ENCODE data around the gene OR10T2. TPM values are rescaled to one million over a fixed set of nuclear protein-coding genes. Genes with fewer than 3 reads are reported as not detected.

The OR10T2 gene
- total RNA-seq, 1 experiment from 2014 or later = not detected

Other genes starting within 250 kb of the OR10T2 start
- 0.79 and 1.3 TPM in 2 replicates for gene CD1D, start 218.6 kb downstream of the OR10T2 start, total RNA-seq (2021)
- not detected in 2 replicates for gene CD1A, start 145.0 kb downstream of the OR10T2 start, total RNA-seq (2021)
- not detected in 2 replicates for gene CD1C, start 109.5 kb downstream of the OR10T2 start, total RNA-seq (2021)
- gene CD1B, start 67.9 kb downstream of the OR10T2 start, total RNA-seq (2021) = not detected in 2 replicates
- gene CD1E, start 45.6 kb downstream of the OR10T2 start, total RNA-seq (2021) = not detected in 2 replicates
- not detected in 2 replicates for gene OR10K2, start 26.8 kb upstream of the OR10T2 start, total RNA-seq (2021)
- gene OR10K1, start 62.4 kb upstream of the OR10T2 start, total RNA-seq (2021) = not detected in 2 replicates
- gene OR10R2, start 72.8 kb upstream of the OR10T2 start, total RNA-seq (2021) = not detected in 2 replicates
- gene OR6Y1, start 154.9 kb upstream of the OR10T2 start, total RNA-seq (2021) = not detected in 2 replicates
- gene OR6P1, start 171.1 kb upstream of the OR10T2 start, total RNA-seq (2021) = not detected in 2 replicates
- gene OR10X1, start 180.4 kb upstream of the OR10T2 start, total RNA-seq (2021) = not detected in 2 replicates
- gene OR10Z1, start 205.8 kb upstream of the OR10T2 start, total RNA-seq (2021) = not detected in 2 replicates